Astrocyte of the spinal cord (primary cell): ENCODE data around the gene PDK4.

Experiments used
- DNase-seq: peaks from one replicate; pipeline ENCODE4 v3.0.0; 2011; ENCODE audit warnings: low read depth, low spot score
- H3K4me3 ChIP-seq: 2 replicates; pipeline ENCODE4 v1.5.1; 2011; ENCODE audit warnings: low read depth, mild to moderate bottlenecking, low read length, moderate library complexity
- CTCF ChIP-seq: IDR thresholded peaks from 2 replicates; pipeline ENCODE4 v1.5.1; 2012; ENCODE audit warnings: low read depth, mild to moderate bottlenecking, low read length, inconsistent platforms
- in situ Hi-C: cut with HindIII; loops from 2 replicates; pipeline ENCODE4 v1.10.0; 2017; ENCODE audit warnings: low sequenced_read_pairs

The PDK4 gene

GRCh38 chr7:95595746-95596197 lies 544 bp downstream of the PDK4 start:
- peak overlapping the region; percentile 56 for H3K4me3 ChIP-seq
- DNase-seq: no peak
- no peak for TF ChIP-seq CTCF
- in situ Hi-C loops: no loop called here

- H3K4me3 ChIP-seq: no peak overlapping the region
- DNase-seq: no peak
- in situ Hi-C loops: no loop called here
- no peak for TF ChIP-seq CTCF
Measured at GRCh38 chr7:95594185-95594584, 2.1 kb downstream of the PDK4 start.

- no peak for DNase-seq
- no peak for TF ChIP-seq CTCF
- no peak overlapping the region for H3K4me3 ChIP-seq
- in situ Hi-C loops: no loop called here
Measured at GRCh38 chr7:95593343-95593742, 3.0 kb downstream of the PDK4 start.

- in situ Hi-C loops: no loop called here
- no peak for DNase-seq
- no peak for TF ChIP-seq CTCF
- H3K4me3 ChIP-seq: no peak overlapping the region
Measured at GRCh38 chr7:95592570-95592969, 3.7 kb downstream of the PDK4 start.

GRCh38 chr7:95590387-95591248 lies 5.7 kb downstream of the PDK4 start:
- no peak for TF ChIP-seq CTCF
- in situ Hi-C loops: no loop called here
- no peak for DNase-seq
- H3K4me3 ChIP-seq: no peak overlapping the region

GRCh38 chr7:95589766-95590165 lies 6.5 kb downstream of the PDK4 start:
- no peak overlapping the region for H3K4me3 ChIP-seq
- in situ Hi-C loops: no loop called here
- no peak for TF ChIP-seq CTCF
- DNase-seq: no peak
